Right cardiac atrium (tissue), 5 donors: ENCODE measurements around the gene TOP1. TPM values are rescaled to one million over a fixed set of nuclear protein-coding genes. Genes with fewer than 3 reads are reported as not detected.

ENCODE experiments used
- ATAC-seq, 2 donors: fragments of 200-7000 bp; cut with Tn5 transposase; one replicate each; pipeline versions ENCODE4 v1.8.0 to v1.9.1; 2020; ENCODE audit warnings: moderate library complexity in 2 of 2, mild to moderate bottlenecking in 1 of 2
- DNase-seq, 3 donors: peaks; one replicate each; pipeline ENCODE4 v3.0.0-alpha.2; 2020
- H3K27ac ChIP-seq: one replicate; pipeline ENCODE4 v1.5.1; 2013; ENCODE audit warnings: mild to moderate bottlenecking, low read length, control low read depth, moderate library complexity
- H3K27me3 ChIP-seq: one replicate; pipeline ENCODE4 v1.6.1; 2013; ENCODE audit not compliant: control insufficient read depth, insufficient read depth
- H3K4me1 ChIP-seq: one replicate; pipeline ENCODE4 v1.6.1; 2013; ENCODE audit warnings: low read length; ENCODE audit not compliant: control insufficient read depth, insufficient read depth
- H3K4me3 ChIP-seq: one replicate; pipeline ENCODE4 v1.5.1; 2013; ENCODE audit warnings: low read length, control low read depth
- H3K9me3 ChIP-seq: one replicate; pipeline ENCODE4 v1.6.1; 2013; ENCODE audit warnings: low read length; ENCODE audit not compliant: control insufficient read depth
- WGBS: extraction: QIAGEN DNeasy Blood & Tissue Kit; methylation state at CpG from one replicate; pipeline ENCODE4 v1.1.7; 2013; 5-methylcytosine and 5-hydroxymethylcytosine counted together
- intact Hi-C, 4 donors: fragments of 100-400 bp; cut with DNase I; formaldehyde crosslinking; loops; one replicate each; pipeline versions ENCODE4 v1.11.0 to v1.14.0; 2022 to 2023
- long read RNA-seq, 4 donors: library from polyadenylated mRNA; unstranded; transcript quantifications; one replicate each; pipeline ENCODE4 v2.0.0, GENCODE V29; 2020 to 2021
- polyA plus RNA-seq: library from polyadenylated mRNA; stranded (reverse); fragments of 200-250 nt; gene quantifications from one replicate; pipeline ENCODE4 v1.2.3, GENCODE V29; 2013
- total RNA-seq, 4 donors: library from RNA; stranded (reverse); fragmentation: NEBNext Ultra II Directional; extraction: Animal tissue kit (Norgen Biotek cat#: 25700); gene quantifications; one replicate each; pipeline ENCODE4 v1.2.1, GENCODE V29; 2021
- donor health status: healthy with polysubstance abuse.
- donor health status: DM: no; HTN: yes; CAD: no.
- donor health status: DM: no; HTN: no; CAD: no.
- donor health status: DM: no; HTN: yes; CAD: no; lungs with severe emphysema.
- donor health status: DM: yes; HTN: yes; CAD: no.

Gene TOP1
- total RNA-seq, result 10 to 100 TPM; 24.6 to 30.7 (median 28.8) TPM
- polyA plus RNA-seq, result 16.7 TPM
- long read RNA-seq, donor 1, transcript TOP1-201 (21 exons, 3,738 nt), result major isoform, 5 of 14 reads
- long read RNA-seq, donor 1, partial matches to known transcripts, result 7 of 14 reads
- long read RNA-seq, donor 1, other reads (novel, unspliced or antisense), result 2 of 14 reads
- long read RNA-seq, donor 2, transcript TOP1-201 (21 exons, 3,738 nt), result major isoform, 5 of 7 reads
- long read RNA-seq, donor 2, partial matches to known transcripts, result 2 of 7 reads
- long read RNA-seq, donor 2, other reads (novel, unspliced or antisense), result 0 of 7 reads
- long read RNA-seq, donor 3, transcript TOP1-201 (21 exons, 3,738 nt), result major isoform, 5 of 16 reads
- long read RNA-seq, donor 3, partial matches to known transcripts, result 11 of 16 reads
- long read RNA-seq, donor 3, other reads (novel, unspliced or antisense), result 0 of 16 reads
- long read RNA-seq, donor 4, partial matches to known transcripts, result 1 of 5 reads
- long read RNA-seq, donor 4, other reads (novel, unspliced or antisense), result 1 of 5 reads

GRCh38 chr20:41028359-41029149, at the start of gene TOP1:
Gene TOP1 (plus strand): TSS chr20:41028822. CDS start chr20:41029068, 246 bp downstream.
- under 1% methylated on average over 85 of the region's 85 CpGs for WGBS
- intact Hi-C loops, result no loop called here

DNA sequence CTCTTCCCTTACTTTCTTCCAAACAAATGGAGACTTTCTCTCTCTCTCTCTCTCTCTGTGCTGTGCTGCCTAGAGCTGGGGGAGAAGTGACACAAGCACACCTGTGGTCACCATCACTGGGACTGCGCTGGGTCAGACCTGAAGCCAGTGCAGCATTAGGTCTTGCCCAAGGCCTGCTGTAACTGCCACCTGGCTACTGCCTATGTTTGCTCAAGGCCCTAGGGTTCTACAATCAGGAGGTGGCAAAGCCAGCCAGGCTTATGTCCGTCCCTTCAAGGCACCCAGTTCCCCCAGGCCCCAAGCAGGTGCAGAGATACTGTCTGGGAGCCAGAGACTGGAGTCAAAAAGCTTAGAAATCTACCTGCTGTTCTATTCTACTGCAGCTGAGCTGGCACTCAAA, 49.4 kb upstream of the TOP1 start:
- Histone ChIP-seq H3K27ac (no peak overlapping the region), H3K9me3 (no peaks in the 10 kb centered on the region), H3K27me3 (no peaks in the 10 kb centered on the region), H3K4me1 (no peaks in the 10 kb centered on the region), H3K4me3 (no peak overlapping the region)
- WGBS, result 95% methylated on average over 2 of the region's 2 CpGs
- ATAC-seq (no peak), DNase-seq (no peak)
- intact Hi-C loops, result no loop called here

More at GRCh38 chr20:41028359-41029149, at the start of gene TOP1:
- DNase-seq, result peak; percentile 100
- ATAC-seq, result peak; percentile 99
- Histone ChIP-seq H3K27ac (peak within 1 kb of the TSS; percentile 83), H3K4me1 (peaks cover 7% of the 10 kb centered on the region), H3K4me3 (peak within 1 kb of the TSS; percentile 60), H3K27me3 (no peaks in the 10 kb centered on the region), H3K9me3 (no peaks in the 10 kb centered on the region)

GRCh38 chr20:40980106-40980827, 48.4 kb upstream of the TOP1 start:
- Histone ChIP-seq H3K4me3 (no peak overlapping the region), H3K9me3 (no peaks in the 10 kb centered on the region), H3K27me3 (no peaks in the 10 kb centered on the region), H3K4me1 (no peaks in the 10 kb centered on the region), H3K27ac (no peak overlapping the region)
- ATAC-seq (no peak), DNase-seq (no peak)
- intact Hi-C loops, result no loop called here
- WGBS, result 92% methylated on average over 4 of the region's 4 CpGs

DNA sequence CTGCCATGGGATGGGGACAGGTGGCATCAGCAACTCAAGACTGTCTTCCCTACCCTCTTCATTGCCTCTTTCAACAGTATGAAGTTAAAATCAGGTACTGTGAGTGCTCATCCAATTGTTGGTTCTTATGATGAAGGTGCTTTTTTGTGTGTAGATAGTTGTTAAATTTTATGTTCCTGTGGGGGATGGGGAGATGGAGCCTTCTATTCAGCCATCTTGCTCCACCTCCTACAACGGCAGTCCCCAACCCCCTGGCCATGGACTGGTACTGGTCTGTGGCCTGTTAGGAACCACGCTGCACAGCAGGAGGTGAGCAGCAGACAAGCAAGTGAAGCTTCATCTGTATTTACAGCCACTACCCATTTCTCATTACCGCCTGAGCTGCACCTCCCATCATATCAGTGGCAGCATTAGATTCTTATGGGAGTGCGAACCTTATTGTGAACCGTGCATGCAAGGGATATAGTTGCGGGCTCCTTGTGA, 47.8 kb upstream of the TOP1 start:
- Histone ChIP-seq H3K27ac (no peak overlapping the region), H3K4me3 (no peak overlapping the region), H3K4me1 (no peaks in the 10 kb centered on the region), H3K9me3 (no peaks in the 10 kb centered on the region), H3K27me3 (no peaks in the 10 kb centered on the region)
- WGBS, result 93% methylated on average over 6 of the region's 6 CpGs
- ATAC-seq (no peak), DNase-seq (no peak)
- intact Hi-C loops, result no loop called here

DNA sequence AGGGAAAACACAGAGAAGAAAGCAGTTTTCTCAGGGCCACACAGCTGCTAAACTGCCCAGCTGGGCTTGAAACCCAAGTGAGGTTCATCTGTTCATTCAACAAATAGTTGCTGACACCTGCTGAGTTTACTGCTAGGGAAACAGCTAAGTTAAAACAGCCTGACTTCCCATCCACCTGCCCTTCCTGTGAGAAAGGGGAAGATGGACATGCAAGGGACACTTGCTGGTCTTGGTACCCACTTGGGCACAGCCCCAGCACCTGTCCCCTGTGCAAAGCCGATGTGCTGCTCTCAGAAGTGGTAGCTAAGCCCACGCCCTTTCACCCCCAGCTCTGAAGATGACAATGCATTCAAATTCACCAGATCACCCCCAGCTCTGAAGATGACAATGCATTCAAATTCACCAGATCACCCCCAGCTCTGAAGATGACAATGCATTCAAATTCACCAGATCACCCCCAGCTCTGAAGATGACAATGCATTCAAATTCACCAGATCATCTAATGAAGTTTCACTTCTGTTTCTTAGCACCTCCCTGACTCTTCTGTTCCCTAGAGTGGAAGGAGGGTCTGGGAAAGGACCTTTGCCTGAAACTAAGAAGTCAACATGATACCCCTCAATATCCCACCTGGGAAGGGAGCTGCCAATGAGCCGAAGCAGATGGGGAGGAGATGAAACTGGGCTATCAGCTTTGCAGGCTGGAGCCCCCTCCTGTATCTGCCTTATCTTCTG, 46.0 kb upstream of the TOP1 start:
- H3K4me1 ChIP-seq, result no peaks in the 10 kb centered on the region
- H3K9me3 ChIP-seq, result no peaks in the 10 kb centered on the region
- no peak overlapping the region for H3K27ac ChIP-seq
- no peak for DNase-seq
- intact Hi-C loops, result no loop called here
- no peak for ATAC-seq
- no peak overlapping the region for H3K4me3 ChIP-seq
- 84% methylated on average over 3 of the region's 3 CpGs for WGBS
- no peaks in the 10 kb centered on the region for H3K27me3 ChIP-seq

DNA sequence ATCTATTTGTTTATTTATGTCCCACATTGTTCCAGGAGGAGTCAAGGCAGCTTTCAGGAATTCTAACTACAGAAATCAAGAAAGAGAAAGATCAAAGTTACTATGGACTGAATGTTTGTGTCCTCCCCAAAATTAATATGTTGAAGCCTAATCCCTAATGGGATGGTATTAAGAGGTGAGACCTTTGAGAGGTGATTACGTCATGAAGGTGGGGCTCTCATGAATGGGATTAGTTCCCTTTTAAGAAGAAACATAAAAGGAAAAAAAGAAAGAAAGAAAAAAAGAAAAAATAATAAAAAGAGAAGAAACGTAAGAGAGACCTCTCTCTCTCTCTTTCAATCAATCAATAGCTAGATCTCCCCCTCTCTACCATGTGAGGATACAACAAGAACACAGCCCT, 44.7 kb upstream of the TOP1 start:
- Histone ChIP-seq H3K4me1 (no peaks in the 10 kb centered on the region), H3K27me3 (no peaks in the 10 kb centered on the region), H3K9me3 (no peaks in the 10 kb centered on the region), H3K27ac (no peak overlapping the region), H3K4me3 (no peak overlapping the region)
- intact Hi-C loops, result no loop called here
- WGBS, result 93% methylated on average over 2 of the region's 2 CpGs
- no peak for ATAC-seq
- no peak for DNase-seq

DNA sequence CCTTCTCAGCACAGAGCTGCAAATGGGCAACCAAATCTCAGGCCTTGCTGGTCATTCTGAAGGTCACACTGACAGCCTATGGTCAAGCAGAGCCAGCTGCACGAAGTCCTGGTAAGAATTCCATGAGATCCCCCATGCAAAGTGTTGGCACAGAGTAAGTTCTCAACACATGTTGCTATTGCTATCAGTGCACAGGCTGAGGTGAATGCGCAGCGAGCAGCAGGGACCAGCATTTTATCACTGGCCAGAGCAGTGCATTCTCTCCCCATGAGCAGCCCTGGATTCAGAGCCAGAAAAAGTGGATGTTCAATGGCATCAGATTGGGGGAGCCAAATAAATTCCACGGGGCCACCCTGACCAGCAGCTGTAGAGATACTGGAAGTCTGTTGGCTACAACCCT, 44.1 kb upstream of the TOP1 start:
- Histone ChIP-seq H3K4me3 (no peak overlapping the region), H3K4me1 (no peaks in the 10 kb centered on the region), H3K27ac (no peak overlapping the region), H3K9me3 (no peaks in the 10 kb centered on the region), H3K27me3 (no peaks in the 10 kb centered on the region)
- DNase-seq (no peak), ATAC-seq (no peak)
- intact Hi-C loops, result no loop called here
- 88% methylated on average over 4 of the region's 4 CpGs for WGBS

DNA sequence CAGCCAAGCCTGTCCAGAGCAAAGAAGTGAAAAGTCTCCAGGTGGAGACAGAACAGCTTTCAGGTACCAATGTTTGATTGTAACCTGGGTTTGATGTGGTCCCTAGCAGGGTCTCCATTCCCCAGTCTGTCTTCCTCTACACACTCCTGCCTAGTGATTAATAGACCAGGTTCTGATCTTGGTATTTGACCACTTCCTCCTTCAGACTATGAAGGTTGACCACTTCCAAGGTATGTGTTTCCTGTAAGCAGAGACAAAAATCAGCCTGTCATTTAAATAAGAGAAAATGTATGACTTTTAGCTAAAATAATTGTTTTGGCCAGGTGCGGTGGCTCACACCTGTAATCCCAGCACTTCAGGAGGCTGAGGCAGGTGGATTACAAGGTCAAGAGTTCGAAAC, 41.8 kb upstream of the TOP1 start:
- Histone ChIP-seq H3K4me3 (no peak overlapping the region), H3K4me1 (no peaks in the 10 kb centered on the region), H3K9me3 (no peaks in the 10 kb centered on the region), H3K27me3 (no peaks in the 10 kb centered on the region), H3K27ac (no peak overlapping the region)
- DNase-seq (no peak), ATAC-seq (no peak)
- intact Hi-C loops, result loop anchor here in 1 of 4 donors (5.0 kb wide), 1 partner anchor 111 kb away; no protein-coding TSS in a partner anchor
- WGBS, result 93% methylated on average over 2 of the region's 2 CpGs

- ATAC-seq, result peak; percentile 97 to 99
- Histone ChIP-seq H3K27ac (no peak overlapping the region), H3K4me3 (no peak overlapping the region)
These were observed 38.0 kb upstream of the TOP1 start for GRCh38 chr20:40990542-40991120.

More at GRCh38 chr20:40990542-40991120, 38.0 kb upstream of the TOP1 start:
- DNase-seq, result peak; percentile 79 to 92 (median 84)
- intact Hi-C loops, result loop anchor here in 2 of 4 donors (2.0 to 5.0 kb wide), 3 partner anchors 87 to 104 kb away; no protein-coding TSS in a partner anchor
- H3K9me3 ChIP-seq, result no peaks in the 10 kb centered on the region
- H3K27me3 ChIP-seq, result no peaks in the 10 kb centered on the region
- WGBS, result 31% methylated on average over 10 of the region's 10 CpGs
- H3K4me1 ChIP-seq, result no peaks in the 10 kb centered on the region
